Hematopoietic multipotent progenitor cell treated with erythropoietin and hydrocortisone succinate and interleukin-3 and kit ligand, for 4 days (in vitro differentiated cells): ENCODE data around the gene CRYAA.
"Not testable (repeated sequence)": the region's sequence is repeated elsewhere in the genome, so short reads cannot be mapped to it uniquely, and the experiment has no call there.

Source experiments
- DNase-seq: peaks from one replicate; pipeline ENCODE4 v3.0.0-alpha.2; 2015

Gene CRYAA

GRCh38 chr21:43168708-43169107, at the start of gene CRYAA:
Gene CRYAA, plus strand, starts transcription at chr21:43169008. Its CDS starts 92 bp downstream, at chr21:43169100.
- DNase-seq: not testable (repeated sequence)

GRCh38 chr21:43130094-43130493, 38.7 kb upstream of the CRYAA start:
- not testable (repeated sequence) for DNase-seq

- DNase-seq: not testable (repeated sequence)
These were observed 34.3 kb upstream of the CRYAA start for GRCh38 chr21:43134520-43134919.

- DNase-seq: not testable (repeated sequence)
These were observed 29.9 kb upstream of the CRYAA start for GRCh38 chr21:43138944-43139343.

GRCh38 chr21:43141407-43141806, 27.4 kb upstream of the CRYAA start:
- not testable (repeated sequence) for DNase-seq

GRCh38 chr21:43146637-43147036, 22.2 kb upstream of the CRYAA start:
- not testable (repeated sequence) for DNase-seq

- not testable (repeated sequence) for DNase-seq
These were observed 20.8 kb upstream of the CRYAA start for GRCh38 chr21:43147999-43148398.

GRCh38 chr21:43149344-43149743, 19.5 kb upstream of the CRYAA start:
- not testable (repeated sequence) for DNase-seq

GRCh38 chr21:43153601-43154000, 15.2 kb upstream of the CRYAA start:
- DNase-seq: not testable (repeated sequence)

GRCh38 chr21:43159279-43160175, 9.3 kb upstream of the CRYAA start:
- not testable (repeated sequence) for DNase-seq

GRCh38 chr21:43161826-43162707, 6.7 kb upstream of the CRYAA start:
- not testable (repeated sequence) for DNase-seq

GRCh38 chr21:43162708-43163205, 6.1 kb upstream of the CRYAA start:
- not testable (repeated sequence) for DNase-seq

GRCh38 chr21:43164823-43165222, 4.0 kb upstream of the CRYAA start:
- DNase-seq: not testable (repeated sequence)

- DNase-seq: not testable (repeated sequence)
These were observed 3.1 kb upstream of the CRYAA start for GRCh38 chr21:43165734-43166133.

- not testable (repeated sequence) for DNase-seq
These were observed 550 bp downstream of the CRYAA start for GRCh38 chr21:43169230-43169886.

GRCh38 chr21:43169891-43170290, 1.1 kb downstream of the CRYAA start:
- not testable (repeated sequence) for DNase-seq

- DNase-seq: not testable (repeated sequence)
These were observed 4.0 kb downstream of the CRYAA start for GRCh38 chr21:43172812-43173211.

- DNase-seq: not testable (repeated sequence)
These were observed 4.6 kb downstream of the CRYAA start for GRCh38 chr21:43173438-43173837.

GRCh38 chr21:43173930-43174329, 5.1 kb downstream of the CRYAA start:
- not testable (repeated sequence) for DNase-seq

GRCh38 chr21:43174998-43175397, 6.2 kb downstream of the CRYAA start:
- not testable (repeated sequence) for DNase-seq

GRCh38 chr21:43176621-43177020, 7.8 kb downstream of the CRYAA start:
- DNase-seq: not testable (repeated sequence)
